Stimulated activated CD4-positive, alpha-beta T cell treated with anti-CD3 and anti-CD28 coated beads, Interleukin-1b, Interleukin-23, amount 100 ng/mL, for 24 hours (primary cell): Measurements from ENCODE around the gene CMYA5.

Experiments used
- DNase-seq, 4 experiments: peaks; one replicate each; pipeline ENCODE4 v3.0.0-alpha.2; 2020; ENCODE audit warnings: low read depth in 4 of 4, low spot score in 1 of 4

CMYA5 gene

GRCh38 chr5:79834098-79834753, 144.6 kb downstream of the CMYA5 start:
- DNase-seq = no peak

GRCh38 chr5:79834754-79835714, 145.4 kb downstream of the CMYA5 start:
- no peak for DNase-seq

GRCh38 chr5:79837761-79838551, 148.3 kb downstream of the CMYA5 start:
- DNase-seq = no peak

GRCh38 chr5:79840084-79840990, 150.7 kb downstream of the CMYA5 start:
- DNase-seq = no peak

- no peak for DNase-seq
These were observed 151.5 kb downstream of the CMYA5 start for GRCh38 chr5:79841172-79841571.

GRCh38 chr5:79842006-79842881, 152.6 kb downstream of the CMYA5 start:
- no peak for DNase-seq

- no peak for DNase-seq
These were observed 153.4 kb downstream of the CMYA5 start for GRCh38 chr5:79842991-79843390.

- no peak for DNase-seq
These were observed 154.1 kb downstream of the CMYA5 start for GRCh38 chr5:79843450-79844388.

GRCh38 chr5:79844571-79844970, 154.9 kb downstream of the CMYA5 start:
- no peak for DNase-seq

GRCh38 chr5:79845448-79846197, 156.0 kb downstream of the CMYA5 start:
- DNase-seq = no peak

GRCh38 chr5:79846198-79846521, 156.5 kb downstream of the CMYA5 start:
- no peak for DNase-seq

GRCh38 chr5:79847561-79847960, 157.9 kb downstream of the CMYA5 start:
- no peak for DNase-seq

GRCh38 chr5:79849061-79849460, 159.4 kb downstream of the CMYA5 start:
- no peak for DNase-seq
